Panc1 (cell line): ENCODE measurements around the gene NDUFA11. TPM values are rescaled to one million over a fixed set of nuclear protein-coding genes. Genes with fewer than 3 reads are reported as not detected.

Source experiments
- ATAC-seq: fragments of 200-7000 bp; cut with Tn5 transposase; 2 replicates; pipeline ENCODE4 v1.9.1; 2020; ENCODE audit warnings: mild to moderate bottlenecking, moderate library complexity
- BruUV-seq: library from RNA; stranded (reverse); fragments of 400-500 nt; replicated peaks from 2 replicates; lab custom pipeline; 2021; lab: Mats Ljungman, UMichigan
- CTCF ChIA-PET: fragments of 300-600 bp; sonication (Branson Sonifier 250); formaldehyde crosslinking; loops from one replicate; lab custom pipeline; 2022; ENCODE audit warnings: antibody characterized with exemption; lab: Charles Lee
- POLR2A ChIA-PET: fragments of 300-600 bp; sonication (Branson Sonifier 250); formaldehyde crosslinking; loops from one replicate; lab custom pipeline; 2022; ENCODE audit warnings: antibody characterized with exemption; lab: Charles Lee
- DNase-seq: peaks from one replicate; pipeline ENCODE4 v3.0.0-alpha.2; 2010; ENCODE audit warnings: low read depth, low spot score
- H3K27ac ChIP-seq: 2 replicates; pipeline ENCODE4 v1.5.1; 2011; ENCODE audit warnings: mild to moderate bottlenecking, low read length, inconsistent platforms
- H3K27me3 ChIP-seq: fragments of 200-500 bp; sonication (Bioruptor generic); 2 replicates; pipeline ENCODE4 v1.6.0; 2014; ENCODE audit warnings: low read length, inconsistent platforms; ENCODE audit not compliant: control insufficient read depth, insufficient read depth
- H3K36me3 ChIP-seq: fragments of 200-500 bp; sonication (Bioruptor generic); 2 replicates; pipeline ENCODE4 v1.5.1; 2014; ENCODE audit warnings: inconsistent platforms, mild to moderate bottlenecking, low read length, moderate library complexity; ENCODE audit not compliant: control insufficient read depth, insufficient read depth
- H3K4me1 ChIP-seq: 2 replicates; pipeline ENCODE4 v1.5.1; 2011; ENCODE audit warnings: inconsistent platforms, mild to moderate bottlenecking, low read length, moderate library complexity; ENCODE audit not compliant: control insufficient read depth, insufficient read depth
- H3K4me3 ChIP-seq, 2 experiments: 2 replicates each; pipeline ENCODE4 v1.5.1; 2011 to 2012; ENCODE audit warnings: low read depth in 2 of 2, low read length in 2 of 2, mild to moderate bottlenecking in 2 of 2, inconsistent platforms in 1 of 2, moderate library complexity in 1 of 2
- H3K9me3 ChIP-seq: fragments of 200-500 bp; sonication (Bioruptor generic); 2 replicates; pipeline ENCODE4 v1.5.1; 2014; ENCODE audit warnings: low read depth, mild to moderate bottlenecking, inconsistent platforms, low read length, moderate library complexity; ENCODE audit not compliant: control insufficient read depth, insufficient read depth
- POLR2AphosphoS5 ChIP-seq: IDR thresholded peaks from 2 replicates; pipeline ENCODE4 v1.6.1; 2012; ENCODE audit warnings: mild to moderate bottlenecking, low read depth, low read length, moderate library complexity
- SIN3A ChIP-seq: IDR thresholded peaks from 2 replicates; pipeline ENCODE4 v1.6.1; 2012; ENCODE audit warnings: low read depth, mild to moderate bottlenecking, low read length, moderate library complexity, borderline replicate concordance; ENCODE audit not compliant: insufficient read depth
- TCF7L2 ChIP-seq: IDR thresholded peaks from 2 replicates; pipeline ENCODE4 v1.6.1; 2011; ENCODE audit warnings: mild to moderate bottlenecking, low read depth, low read length, inconsistent platforms
- in situ Hi-C: cut with HindIII; loops from 2 replicates; pipeline ENCODE4 v1.10.0; 2016; ENCODE audit warnings: low sequenced_read_pairs, low pct_unique_long_range_greater_than_20kb
- intact Hi-C: fragments of 100-400 bp; cut with micrococcal nuclease; formaldehyde crosslinking; loops from one replicate; pipeline ENCODE4 v1.10.0; 2022; ENCODE audit not compliant: unreplicated experiment
- total RNA-seq: library from RNA; stranded (reverse); gene quantifications from one replicate; pipeline ENCODE4 v1.2.1, GENCODE V29; 2021; ENCODE audit not compliant: unreplicated experiment
- TF ChIP-seq, protein P1 (sequence below): fragments of 450-650 bp; IDR thresholded peaks from 2 replicates; pipeline ENCODE4 v1.5.1; 2017; ENCODE audit warnings: mild to moderate bottlenecking
- TF ChIP-seq, protein P2 (sequence below), 2 experiments: IDR thresholded peaks; 2 replicates each; pipeline ENCODE4 v1.6.1; 2011 to 2012; ENCODE audit warnings: low read depth in 2 of 2, control low read depth in 1 of 2, low read length in 1 of 2, mild to moderate bottlenecking in 1 of 2, moderate library complexity in 1 of 2; ENCODE audit not compliant: insufficient read depth in 1 of 2

NDUFA11 gene
- total RNA-seq, 1 experiment from 2014 or later: 242 TPM

DNA sequence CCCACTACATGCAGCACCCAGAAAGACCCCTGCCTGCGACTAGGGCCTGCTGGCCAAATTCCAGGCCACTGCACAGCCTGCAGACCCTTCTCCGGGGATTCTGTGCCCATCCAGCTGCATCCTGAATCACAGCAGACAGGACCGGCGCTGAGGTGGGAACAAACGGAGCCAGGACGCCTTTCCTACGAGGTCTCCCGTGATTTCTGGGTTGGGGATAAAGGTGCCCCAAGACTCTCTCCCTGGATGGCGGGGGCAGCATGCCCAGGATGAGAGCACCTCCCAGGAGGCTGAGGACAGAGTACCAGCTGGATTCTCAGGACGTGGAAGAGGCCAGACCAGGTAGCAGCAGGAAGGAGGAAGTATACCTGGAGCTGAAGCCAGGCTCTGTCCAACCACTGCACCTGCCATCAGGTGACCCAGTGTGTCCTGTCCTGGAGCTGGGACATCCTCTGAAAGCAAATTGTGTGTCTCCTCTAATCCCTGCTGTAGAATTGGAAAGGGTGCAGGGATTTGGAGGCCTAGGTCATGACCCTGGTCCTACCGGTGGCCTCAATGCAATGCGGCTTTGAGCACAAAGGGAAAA lies 29.9 kb downstream of the NDUFA11 start:
- Histone ChIP-seq H3K27ac (no peak overlapping the region), H3K4me3 (no peak overlapping the region), H3K36me3 (no peaks in the 10 kb centered on the region), H3K9me3 (no peaks in the 10 kb centered on the region), H3K27me3 (no peaks in the 10 kb centered on the region), H3K4me1 (no peaks in the 10 kb centered on the region)
- in situ Hi-C loops: no loop called here
- no TSS peak for BruUV-seq
- ATAC-seq (no peak), DNase-seq (no peak)
- intact Hi-C loops: no loop called here
- TF ChIP-seq, protein P1, sequence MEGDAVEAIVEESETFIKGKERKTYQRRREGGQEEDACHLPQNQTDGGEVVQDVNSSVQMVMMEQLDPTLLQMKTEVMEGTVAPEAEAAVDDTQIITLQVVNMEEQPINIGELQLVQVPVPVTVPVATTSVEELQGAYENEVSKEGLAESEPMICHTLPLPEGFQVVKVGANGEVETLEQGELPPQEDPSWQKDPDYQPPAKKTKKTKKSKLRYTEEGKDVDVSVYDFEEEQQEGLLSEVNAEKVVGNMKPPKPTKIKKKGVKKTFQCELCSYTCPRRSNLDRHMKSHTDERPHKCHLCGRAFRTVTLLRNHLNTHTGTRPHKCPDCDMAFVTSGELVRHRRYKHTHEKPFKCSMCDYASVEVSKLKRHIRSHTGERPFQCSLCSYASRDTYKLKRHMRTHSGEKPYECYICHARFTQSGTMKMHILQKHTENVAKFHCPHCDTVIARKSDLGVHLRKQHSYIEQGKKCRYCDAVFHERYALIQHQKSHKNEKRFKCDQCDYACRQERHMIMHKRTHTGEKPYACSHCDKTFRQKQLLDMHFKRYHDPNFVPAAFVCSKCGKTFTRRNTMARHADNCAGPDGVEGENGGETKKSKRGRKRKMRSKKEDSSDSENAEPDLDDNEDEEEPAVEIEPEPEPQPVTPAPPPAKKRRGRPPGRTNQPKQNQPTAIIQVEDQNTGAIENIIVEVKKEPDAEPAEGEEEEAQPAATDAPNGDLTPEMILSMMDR: no peak
- no peak for TF ChIP-seq POLR2AphosphoS5
- TF ChIP-seq, protein P2, sequence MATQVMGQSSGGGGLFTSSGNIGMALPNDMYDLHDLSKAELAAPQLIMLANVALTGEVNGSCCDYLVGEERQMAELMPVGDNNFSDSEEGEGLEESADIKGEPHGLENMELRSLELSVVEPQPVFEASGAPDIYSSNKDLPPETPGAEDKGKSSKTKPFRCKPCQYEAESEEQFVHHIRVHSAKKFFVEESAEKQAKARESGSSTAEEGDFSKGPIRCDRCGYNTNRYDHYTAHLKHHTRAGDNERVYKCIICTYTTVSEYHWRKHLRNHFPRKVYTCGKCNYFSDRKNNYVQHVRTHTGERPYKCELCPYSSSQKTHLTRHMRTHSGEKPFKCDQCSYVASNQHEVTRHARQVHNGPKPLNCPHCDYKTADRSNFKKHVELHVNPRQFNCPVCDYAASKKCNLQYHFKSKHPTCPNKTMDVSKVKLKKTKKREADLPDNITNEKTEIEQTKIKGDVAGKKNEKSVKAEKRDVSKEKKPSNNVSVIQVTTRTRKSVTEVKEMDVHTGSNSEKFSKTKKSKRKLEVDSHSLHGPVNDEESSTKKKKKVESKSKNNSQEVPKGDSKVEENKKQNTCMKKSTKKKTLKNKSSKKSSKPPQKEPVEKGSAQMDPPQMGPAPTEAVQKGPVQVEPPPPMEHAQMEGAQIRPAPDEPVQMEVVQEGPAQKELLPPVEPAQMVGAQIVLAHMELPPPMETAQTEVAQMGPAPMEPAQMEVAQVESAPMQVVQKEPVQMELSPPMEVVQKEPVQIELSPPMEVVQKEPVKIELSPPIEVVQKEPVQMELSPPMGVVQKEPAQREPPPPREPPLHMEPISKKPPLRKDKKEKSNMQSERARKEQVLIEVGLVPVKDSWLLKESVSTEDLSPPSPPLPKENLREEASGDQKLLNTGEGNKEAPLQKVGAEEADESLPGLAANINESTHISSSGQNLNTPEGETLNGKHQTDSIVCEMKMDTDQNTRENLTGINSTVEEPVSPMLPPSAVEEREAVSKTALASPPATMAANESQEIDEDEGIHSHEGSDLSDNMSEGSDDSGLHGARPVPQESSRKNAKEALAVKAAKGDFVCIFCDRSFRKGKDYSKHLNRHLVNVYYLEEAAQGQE (IDR thresholded peaks at IDR 0.05; ENCODE audit: insufficient read depth in 1 of 2, low read depth in 2 of 2, low read length in 1 of 2): no peak
- TF ChIP-seq TCF7L2: no peak
- TF ChIP-seq SIN3A: no peak
- ChIA-PET POLR2A (no interaction called here), CTCF (no interaction called here)

DNA sequence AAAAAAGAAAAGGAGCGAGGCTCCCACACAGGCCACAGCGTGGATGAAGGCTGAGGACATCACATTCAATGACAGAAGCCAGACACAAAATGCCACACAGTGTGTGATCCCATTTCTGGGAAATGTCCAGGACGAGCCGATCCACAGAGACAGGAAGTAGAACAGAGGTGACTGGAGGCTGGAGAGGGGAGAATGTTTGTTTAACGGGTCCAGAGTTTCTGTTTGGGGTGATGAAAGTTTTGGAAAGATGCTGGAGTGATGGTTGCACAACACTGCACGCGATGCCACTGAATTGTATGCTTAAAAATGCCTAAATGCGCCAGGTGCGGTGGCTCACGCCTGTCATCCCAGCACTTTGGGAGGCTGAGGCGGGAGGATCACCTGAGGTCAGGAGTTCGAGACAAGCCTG lies 32.6 kb downstream of the NDUFA11 start:
- BruUV-seq: no TSS peak
- TF ChIP-seq SIN3A (no peak), TCF7L2 (no peak), POLR2AphosphoS5 (no peak)
- TF ChIP-seq, protein P1: no peak
- TF ChIP-seq, protein P2 (IDR thresholded peaks at IDR 0.05; ENCODE audit: insufficient read depth in 1 of 2, low read depth in 2 of 2, low read length in 1 of 2): no peak
- CTCF ChIA-PET: no interaction called here
- ATAC-seq (no peak), DNase-seq (no peak)
- Histone ChIP-seq H3K27ac (no peak overlapping the region), H3K4me3 (no peak overlapping the region), H3K4me1 (no peaks in the 10 kb centered on the region), H3K36me3 (no peaks in the 10 kb centered on the region), H3K9me3 (no peaks in the 10 kb centered on the region), H3K27me3 (no peaks in the 10 kb centered on the region)
- in situ Hi-C loops (no loop called here), intact Hi-C loops (no loop called here)
- POLR2A ChIA-PET: no interaction called here
